Ovary (tissue), 9 donors: Measurements from ENCODE around the gene ZNF511. TPM values are rescaled to one million over a fixed set of nuclear protein-coding genes. Genes with fewer than 3 reads are reported as not detected.

Experiments
- DNase-seq, 5 donors: peaks; one replicate each; pipeline ENCODE4 v3.0.0-alpha.2; 2019 to 2020
- H3K27ac ChIP-seq, 2 donors: fragments of 200-600 bp; one replicate each; pipeline versions ENCODE4 v1.5.1 to v1.8.0; 2019 to 2022
- H3K27me3 ChIP-seq: fragments of 200-600 bp; one replicate; pipeline ENCODE4 v1.8.0; 2022
- H3K36me3 ChIP-seq: fragments of 200-600 bp; sonication (generic); one replicate; pipeline ENCODE4 v1.5.1; 2019
- H3K4me1 ChIP-seq: one replicate; pipeline ENCODE4 v1.8.1; 2013; ENCODE audit warnings: mild to moderate bottlenecking, moderate library complexity; ENCODE audit not compliant: insufficient read depth
- H3K4me3 ChIP-seq: fragments of 200-600 bp; sonication (generic); one replicate; pipeline ENCODE4 v1.5.1; 2017
- H3K9me3 ChIP-seq, 2 donors: fragments of 200-600 bp in 1 of 2; sonication (generic) in 1 of 2; one replicate each; pipeline versions ENCODE4 v1.5.1 to v1.8.1; 2013 to 2019; ENCODE audit warnings: mild to moderate bottlenecking in 1 of 2, moderate library complexity in 1 of 2
- CTCF ChIP-seq, 3 donors: fragments of 450-650 bp in 2 of 3; fragments of 200-600 bp in 1 of 3; IDR thresholded peaks; one replicate each; pipeline versions ENCODE4 v1.5.1 to v1.8.0; 2016 to 2022; ENCODE audit warnings: antibody characterized with exemption in 3 of 3, mild to moderate bottlenecking in 1 of 3
- EP300 ChIP-seq: sonication (generic); formaldehyde crosslinking; IDR thresholded peaks from one replicate; pipeline ENCODE4 v1.6.1; 2017; ENCODE audit warnings: antibody characterized with exemption
- POLR2A ChIP-seq: fragments of 450-650 bp; IDR thresholded peaks from one replicate; pipeline ENCODE4 v1.6.1; 2017; ENCODE audit warnings: antibody characterized with exemption, mild to moderate bottlenecking, moderate library complexity
- WGBS, 3 donors: extraction: QIAGEN DNeasy Blood & Tissue Kit in 1 of 3; methylation state at CpG; one replicate each; pipeline versions ENCODE4 v1.1.5 to v1.1.7; 2013 to 2017; 5-methylcytosine and 5-hydroxymethylcytosine counted together
- intact Hi-C, 4 donors: fragments of 100-400 bp; cut with DNase I; formaldehyde crosslinking; loops; one replicate each; pipeline versions ENCODE4 v1.11.0 to v1.15.1; 2022 to 2023
- polyA plus RNA-seq, 2 donors: library from polyadenylated mRNA; stranded (reverse); fragments of 200-250 nt in 1 of 2; fragments of 350-450 nt in 1 of 2; fragmentation: Illumina TruSeq in 1 of 2; extraction: RNeasy Lipid Tissue Mini Kit (QIAGEN cat#74804) in 1 of 2; gene quantifications; one replicate each; pipeline ENCODE4 v1.2.3, GENCODE V29; 2013 to 2014
- total RNA-seq, 7 donors: library from RNA; depleted of rRNA in 2 of 7; stranded (reverse); fragments of >200 nt in 2 of 7; fragmentation: NEBNext Ultra II Directional in 3 of 7; extraction: Animal tissue kit (Norgen Biotek cat#: 25700) in 3 of 7; gene quantifications; one replicate each; pipeline versions ENCODE4 v1.1.0 to v1.2.4, GENCODE V29; 2016 to 2023
- donor health status: DM: no; HTN: no; CAD: no; lungs with moderate emphysema.
- donor health status: DM: no; HTN: no; CAD: no.
- donor health status: Bipolar disorder and iron deficiency.
- donor health status: DM: yes; HTN: yes; CAD: no.
- donor health status: DM: no; HTN: no; CAD: no.
- donor health status: DM: yes; HTN: yes; CAD: no.

The ZNF511 gene
- total and polyA plus RNA-seq, 9 donors = 16.3 to 64.8 (median 46.8) TPM

GRCh38 chr10:133276100-133276434, 32.6 kb upstream of the ZNF511 start:
- Histone ChIP-seq H3K9me3 (no peaks in the 10 kb centered on the region), H3K4me3 (no peak overlapping the region), H3K27ac (no peak overlapping the region), H3K4me1 (no peaks in the 10 kb centered on the region), H3K27me3 (no peaks in the 10 kb centered on the region), H3K36me3 (no peaks in the 10 kb centered on the region)
- no peak for DNase-seq
- TF ChIP-seq CTCF (IDR thresholded peaks at IDR 0.05) = no peak
- TF ChIP-seq POLR2A = no peak
- TF ChIP-seq EP300 = no peak
- intact Hi-C loops = no loop called here
- 30 to 35% (median 32%) methylated on average over 6 of the region's 6 CpGs for WGBS, 3 donors

- Histone ChIP-seq H3K9me3 (no peaks in the 10 kb centered on the region), H3K27me3 (no peaks in the 10 kb centered on the region), H3K36me3 (no peaks in the 10 kb centered on the region), H3K4me1 (no peaks in the 10 kb centered on the region), H3K4me3 (no peak within 1 kb of the TSS), H3K27ac (no peak within 1 kb of the TSS)
- no peak for DNase-seq
- TF ChIP-seq CTCF (IDR thresholded peaks at IDR 0.05) = no peak
- TF ChIP-seq EP300 = no peak
- no peak for TF ChIP-seq POLR2A
- intact Hi-C loops = no loop called here
- 5 to 13% (median 7%) methylated on average over 27 to 63 of the region's 63 CpGs for WGBS, 3 donors
Observed at GRCh38 chr10:133276435-133277201, 32.1 kb upstream of the ZNF511 start, which contains the start of gene ADAM8. TSS of gene ADAM8 (minus strand) at chr10:133276868. CDS start at chr10:133276817, 51 bp downstream.

GRCh38 chr10:133277277-133277992, 31.3 kb upstream of the ZNF511 start:
- Histone ChIP-seq H3K4me3 (no peak overlapping the region), H3K9me3 (no peaks in the 10 kb centered on the region), H3K27ac (no peak overlapping the region), H3K4me1 (no peaks in the 10 kb centered on the region), H3K36me3 (no peaks in the 10 kb centered on the region), H3K27me3 (no peaks in the 10 kb centered on the region)
- DNase-seq = no peak
- WGBS, 3 donors = 55 to 60% (median 59%) methylated on average over 21 to 25 of the region's 25 CpGs
- TF ChIP-seq POLR2A (no peak), CTCF (IDR thresholded peaks at IDR 0.05) (no peak), EP300 (no peak)
- intact Hi-C loops = no loop called here

GRCh38 chr10:133277993-133278576, 30.6 kb upstream of the ZNF511 start:
- TF ChIP-seq EP300 = no peak
- TF ChIP-seq POLR2A = no peak
- TF ChIP-seq CTCF (IDR thresholded peaks at IDR 0.05) = no peak
- intact Hi-C loops = no loop called here
- WGBS, 3 donors = 68 to 78% (median 77%) methylated on average over 11 to 12 of the region's 12 CpGs
- H3K9me3 ChIP-seq = no peaks in the 10 kb centered on the region
- DNase-seq = no peak
- no peaks in the 10 kb centered on the region for H3K36me3 ChIP-seq
- no peak overlapping the region for H3K4me3 ChIP-seq
- H3K27me3 ChIP-seq = no peaks in the 10 kb centered on the region
- no peak overlapping the region for H3K27ac ChIP-seq
- no peaks in the 10 kb centered on the region for H3K4me1 ChIP-seq
